Measurements from ENCODE around the gene UNC79.

Gene UNC79

DNA sequence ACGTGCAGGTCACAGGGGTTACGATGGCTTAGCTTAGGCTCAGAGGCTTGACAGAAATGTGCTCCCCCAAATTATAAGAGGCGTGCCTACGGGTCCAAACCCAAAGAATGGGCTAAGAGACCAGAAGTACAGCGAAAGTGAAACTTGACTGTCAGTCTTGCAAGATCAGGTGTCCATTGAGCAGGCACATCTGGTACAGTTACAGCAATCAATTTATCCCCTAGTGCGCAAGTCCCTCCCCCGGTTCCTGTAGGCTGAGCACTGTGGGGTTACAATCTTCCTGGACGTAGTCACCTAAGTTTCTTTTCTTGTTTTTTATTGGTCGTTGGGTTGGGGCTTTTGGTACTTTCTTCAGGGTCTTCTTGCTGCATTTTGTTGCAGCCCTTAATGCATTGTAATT is 134.2 kb downstream of the UNC79 start:
- TF ChIP-seq POLR2AphosphoS5 (IDR thresholded peaks at IDR 0.05; ENCODE audit: low read depth, low read length), result no peak
- TF ChIP-seq SIN3A (IDR thresholded peaks at IDR 0.05; ENCODE audit: borderline replicate concordance, insufficient read depth, low read length), result no peak
- TF ChIP-seq FOXP2 (optimal IDR thresholded peaks at IDR 0.05; ENCODE audit: borderline replicate concordance, extremely low read depth, extremely low read length, insufficient read depth), result no peak

DNA sequence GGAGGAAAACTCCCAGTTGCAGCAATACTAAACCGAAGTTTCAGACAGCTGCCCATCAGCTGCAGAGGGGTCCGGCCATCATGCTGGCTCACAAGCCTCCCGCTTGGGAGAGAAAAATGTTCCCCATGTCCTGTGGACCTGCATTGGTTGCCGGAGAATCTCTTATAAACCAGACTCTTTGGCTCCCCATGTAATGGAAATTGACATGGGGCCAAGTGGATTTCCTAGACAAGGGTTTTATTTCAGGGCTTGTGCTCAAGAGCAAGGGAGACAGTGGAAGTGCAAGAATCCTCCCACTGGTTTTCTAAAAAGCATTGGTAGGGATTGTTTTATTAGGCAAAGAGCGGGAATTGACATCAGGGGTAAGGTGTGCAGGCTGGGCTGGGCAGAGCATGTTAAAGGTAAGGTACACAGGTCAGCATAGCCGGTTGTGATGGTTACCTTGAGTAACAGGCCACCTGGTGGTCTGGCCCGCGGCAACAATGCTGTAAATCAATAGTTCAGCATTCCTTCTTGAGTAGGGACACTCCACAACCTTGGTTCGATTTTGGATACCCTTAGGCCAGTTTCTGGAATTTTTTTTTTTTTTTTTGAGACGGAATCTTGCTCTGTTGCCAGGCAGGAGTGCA is 135.4 kb downstream of the UNC79 start:
- TF ChIP-seq TAF1 (IDR thresholded peaks at IDR 0.05; ENCODE audit: borderline replicate concordance, insufficient read depth, low read length), result no peak
- TF ChIP-seq, protein P1, sequence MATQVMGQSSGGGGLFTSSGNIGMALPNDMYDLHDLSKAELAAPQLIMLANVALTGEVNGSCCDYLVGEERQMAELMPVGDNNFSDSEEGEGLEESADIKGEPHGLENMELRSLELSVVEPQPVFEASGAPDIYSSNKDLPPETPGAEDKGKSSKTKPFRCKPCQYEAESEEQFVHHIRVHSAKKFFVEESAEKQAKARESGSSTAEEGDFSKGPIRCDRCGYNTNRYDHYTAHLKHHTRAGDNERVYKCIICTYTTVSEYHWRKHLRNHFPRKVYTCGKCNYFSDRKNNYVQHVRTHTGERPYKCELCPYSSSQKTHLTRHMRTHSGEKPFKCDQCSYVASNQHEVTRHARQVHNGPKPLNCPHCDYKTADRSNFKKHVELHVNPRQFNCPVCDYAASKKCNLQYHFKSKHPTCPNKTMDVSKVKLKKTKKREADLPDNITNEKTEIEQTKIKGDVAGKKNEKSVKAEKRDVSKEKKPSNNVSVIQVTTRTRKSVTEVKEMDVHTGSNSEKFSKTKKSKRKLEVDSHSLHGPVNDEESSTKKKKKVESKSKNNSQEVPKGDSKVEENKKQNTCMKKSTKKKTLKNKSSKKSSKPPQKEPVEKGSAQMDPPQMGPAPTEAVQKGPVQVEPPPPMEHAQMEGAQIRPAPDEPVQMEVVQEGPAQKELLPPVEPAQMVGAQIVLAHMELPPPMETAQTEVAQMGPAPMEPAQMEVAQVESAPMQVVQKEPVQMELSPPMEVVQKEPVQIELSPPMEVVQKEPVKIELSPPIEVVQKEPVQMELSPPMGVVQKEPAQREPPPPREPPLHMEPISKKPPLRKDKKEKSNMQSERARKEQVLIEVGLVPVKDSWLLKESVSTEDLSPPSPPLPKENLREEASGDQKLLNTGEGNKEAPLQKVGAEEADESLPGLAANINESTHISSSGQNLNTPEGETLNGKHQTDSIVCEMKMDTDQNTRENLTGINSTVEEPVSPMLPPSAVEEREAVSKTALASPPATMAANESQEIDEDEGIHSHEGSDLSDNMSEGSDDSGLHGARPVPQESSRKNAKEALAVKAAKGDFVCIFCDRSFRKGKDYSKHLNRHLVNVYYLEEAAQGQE (IDR thresholded peaks at IDR 0.05; ENCODE audit: insufficient read depth in 1 of 2, low read depth in 2 of 2, low read length in 2 of 2), result no peak
- no peak for TF ChIP-seq SIN3A (IDR thresholded peaks at IDR 0.05; ENCODE audit: borderline replicate concordance, insufficient read depth, low read length)
- TF ChIP-seq FOXP2 (optimal IDR thresholded peaks at IDR 0.05; ENCODE audit: borderline replicate concordance, extremely low read depth, extremely low read length, insufficient read depth), result no peak
- no peak for TF ChIP-seq POLR2AphosphoS5 (IDR thresholded peaks at IDR 0.05; ENCODE audit: low read depth, low read length)

DNA sequence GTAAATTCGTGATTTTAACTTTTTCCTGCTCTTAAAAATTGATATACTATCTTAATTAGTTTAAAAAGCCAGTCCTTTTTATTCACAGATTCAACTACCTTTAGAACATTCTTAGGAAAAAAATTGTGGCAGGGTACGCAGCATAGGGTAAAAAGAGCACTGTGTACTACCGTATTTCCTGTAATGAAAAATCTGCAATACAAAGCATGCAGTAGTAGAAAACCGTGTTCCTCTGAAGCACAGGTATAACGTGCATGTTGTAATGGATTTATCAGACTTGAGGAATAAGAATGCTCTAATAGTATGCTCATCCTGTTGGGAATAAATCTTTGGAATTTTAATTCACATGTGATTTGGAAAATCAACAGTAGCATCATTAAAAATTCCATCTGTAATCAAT is 140.5 kb downstream of the UNC79 start:
- no peak for TF ChIP-seq TAF1 (IDR thresholded peaks at IDR 0.05; ENCODE audit: borderline replicate concordance, insufficient read depth, low read length)
- no peak for TF ChIP-seq FOXP2 (optimal IDR thresholded peaks at IDR 0.05; ENCODE audit: borderline replicate concordance, extremely low read depth, extremely low read length, insufficient read depth)
- TF ChIP-seq, protein P1 (IDR thresholded peaks at IDR 0.05; ENCODE audit: insufficient read depth in 1 of 2, low read depth in 2 of 2, low read length in 2 of 2), result no peak
- no peak for TF ChIP-seq POLR2AphosphoS5 (IDR thresholded peaks at IDR 0.05; ENCODE audit: low read depth, low read length)
- TF ChIP-seq SIN3A (IDR thresholded peaks at IDR 0.05; ENCODE audit: borderline replicate concordance, insufficient read depth, low read length), result no peak

DNA sequence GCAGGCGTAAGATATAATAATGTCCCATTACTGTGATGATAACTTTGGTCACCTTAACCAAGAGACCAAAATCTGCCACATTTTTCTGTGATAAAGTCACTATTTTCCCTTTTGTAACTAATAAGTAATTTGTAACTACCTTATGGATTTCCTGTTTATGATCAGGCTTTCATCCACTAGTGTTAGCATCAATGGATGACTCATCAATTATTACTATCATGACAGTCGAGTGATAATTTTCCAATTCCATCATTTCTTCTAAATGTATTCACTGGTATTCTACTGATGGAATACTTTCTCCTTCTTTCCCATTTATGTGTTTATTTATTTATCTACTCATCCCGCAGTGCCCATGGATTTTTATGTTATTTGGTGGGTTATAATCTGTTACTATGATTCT is 148.4 kb downstream of the UNC79 start:
- TF ChIP-seq SIN3A (IDR thresholded peaks at IDR 0.05; ENCODE audit: borderline replicate concordance, insufficient read depth, low read length), result no peak
- TF ChIP-seq TAF1 (IDR thresholded peaks at IDR 0.05; ENCODE audit: borderline replicate concordance, insufficient read depth, low read length), result no peak
- no peak for TF ChIP-seq POLR2AphosphoS5 (IDR thresholded peaks at IDR 0.05; ENCODE audit: low read depth, low read length)
- TF ChIP-seq, protein P1 (IDR thresholded peaks at IDR 0.05; ENCODE audit: insufficient read depth in 1 of 2, low read depth in 2 of 2, low read length in 2 of 2), result no peak
- no peak for TF ChIP-seq FOXP2 (optimal IDR thresholded peaks at IDR 0.05; ENCODE audit: borderline replicate concordance, extremely low read depth, extremely low read length, insufficient read depth)

DNA sequence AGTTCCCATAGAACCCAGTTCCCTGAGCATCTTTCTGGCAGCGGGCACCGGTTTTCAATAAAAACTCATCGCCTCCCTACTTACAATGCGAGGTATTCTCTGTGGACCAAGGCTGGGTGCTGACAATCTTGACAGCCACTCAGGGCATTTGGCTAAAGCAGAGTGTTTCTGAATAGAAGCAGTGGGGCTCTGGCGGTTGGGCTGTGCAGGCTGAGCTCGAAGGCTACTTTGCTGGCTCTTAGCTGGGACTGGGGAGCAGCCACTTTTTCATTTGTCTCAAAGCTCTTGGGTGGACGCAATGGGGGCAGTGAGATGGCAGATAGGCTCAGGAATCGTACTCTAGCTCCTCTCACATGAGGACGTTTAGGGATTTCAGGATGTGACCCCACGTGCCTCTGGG is 151.8 kb downstream of the UNC79 start:
- TF ChIP-seq SIN3A (IDR thresholded peaks at IDR 0.05; ENCODE audit: borderline replicate concordance, insufficient read depth, low read length) (no peak), TAF1 (IDR thresholded peaks at IDR 0.05; ENCODE audit: borderline replicate concordance, insufficient read depth, low read length) (no peak), FOXP2 (optimal IDR thresholded peaks at IDR 0.05; ENCODE audit: borderline replicate concordance, extremely low read depth, extremely low read length, insufficient read depth) (no peak)
- TF ChIP-seq, protein P1 (IDR thresholded peaks at IDR 0.05; ENCODE audit: insufficient read depth in 1 of 2, low read depth in 2 of 2, low read length in 2 of 2), result no peak

Measured in PFSK-1 (cell line).